Gastrocnemius medialis (tissue), 4 donors: ENCODE measurements around the gene DNAJC15. TPM values are rescaled to one million over a fixed set of nuclear protein-coding genes. Genes with fewer than 3 reads are reported as not detected.

ENCODE experiments used
- ATAC-seq, 2 donors: fragments of 150-250 bp; one replicate each; pipeline ENCODE4 v1.9.1; 2016
- DNase-seq, 2 donors: peaks; one replicate each; pipeline ENCODE4 v3.0.0-alpha.2; 2019
- H3K27ac ChIP-seq, 4 donors: fragments of 200-600 bp; sonication (generic); 1 replicate in 1 of 4; 2 replicates in 3 of 4; pipeline ENCODE4 v1.5.1; 2016 to 2018; ENCODE audit warnings: mild to moderate bottlenecking in 2 of 4, moderate library complexity in 1 of 4
- H3K27me3 ChIP-seq, 3 donors: fragments of 200-600 bp; sonication (generic) in 2 of 3; 1 replicate in 1 of 3; 2 replicates in 2 of 3; pipeline versions ENCODE4 v1.5.1 to v1.6.0; 2016 to 2019; ENCODE audit warnings: mild to moderate bottlenecking in 1 of 3, moderate library complexity in 1 of 3
- H3K36me3 ChIP-seq, 2 donors: fragments of 200-600 bp; sonication (generic) in 1 of 2; one replicate each; pipeline ENCODE4 v1.5.1; 2017 to 2018
- H3K4me1 ChIP-seq, 2 donors: fragments of 200-600 bp; sonication (generic) in 1 of 2; one replicate each; pipeline ENCODE4 v1.5.1; 2016 to 2017; ENCODE audit warnings: mild to moderate bottlenecking in 2 of 2
- H3K4me3 ChIP-seq, 4 donors: fragments of 200-600 bp; sonication (generic) in 3 of 4; 1 replicate in 1 of 4; 2 replicates in 3 of 4; pipeline ENCODE4 v1.5.1; 2016 to 2019; ENCODE audit warnings: mild to moderate bottlenecking in 2 of 4
- H3K9me3 ChIP-seq, 3 donors: fragments of 200-600 bp; sonication (generic) in 2 of 3; 1 replicate in 1 of 3; 2 replicates in 2 of 3; pipeline ENCODE4 v1.5.1; 2016 to 2019
- CTCF ChIP-seq, 5 experiments: fragments of 450-650 bp in 3 of 5; fragments of 200-600 bp in 2 of 5; sonication (generic) in 2 of 5; IDR thresholded peaks in 4 of 5; conservative IDR thresholded peaks in 1 of 5; 1 replicate in 4 of 5; 2 replicates in 1 of 5; pipeline ENCODE4 v1.5.1; 2016 to 2019; ENCODE audit warnings: antibody characterized with exemption in 5 of 5, mild to moderate bottlenecking in 3 of 5, moderate library complexity in 3 of 5
- POLR2A ChIP-seq, 2 donors: fragments of 450-650 bp; IDR thresholded peaks; one replicate each; pipeline ENCODE4 v1.6.1; 2017; ENCODE audit warnings: antibody characterized with exemption in 2 of 2, mild to moderate bottlenecking in 2 of 2, moderate library complexity in 2 of 2
- in situ Hi-C, 4 donors: fragments of 200-750 bp; cut with MboI; loops; one replicate each; pipeline versions ENCODE4 v1.15.0 to v1.8.0; 2017; ENCODE audit warnings: low sequenced_read_pairs in 4 of 4
- intact Hi-C: fragments of 100-400 bp; cut with DNase I; formaldehyde crosslinking; loops from one replicate; pipeline ENCODE4 v1.15.1; 2023; ENCODE audit warnings: low total_unique reads
- total RNA-seq, 4 donors: library from RNA; depleted of rRNA; stranded (reverse); fragments of >200 nt; gene quantifications; one replicate each; pipeline versions ENCODE4 v1.1.0 to v1.2.3, GENCODE V29; 2016

Gene DNAJC15
- total RNA-seq, 4 donors from 2014 or later: 6.2 to 19.5 (median 12.3) TPM

- H3K4me1 ChIP-seq: peaks cover 0 to 3% of the 10 kb centered on the region in 2 donors
- H3K9me3 ChIP-seq: no peaks in the 10 kb centered on the region
- H3K4me3 ChIP-seq: peak overlapping the region; percentile 0 to 45 (median 36)
- H3K27ac ChIP-seq: peak overlapping the region in 3 of 4 donors; percentile 29 to 61 (median 42)
- TF ChIP-seq CTCF (IDR thresholded peaks at IDR 0.05 in 4 of 5, conservative IDR thresholded peaks at IDR 0.05 in 1 of 5): no peak
- TF ChIP-seq POLR2A (IDR thresholded peaks at IDR 0.05): no peak
- intact Hi-C loops: loop anchor here (5.0 kb wide), 1 partner anchor 789 kb away; the partner anchor contains the start of genes CCDC122 and LACC1
- ATAC-seq (peak in 1 of 2 donors; percentile 26), DNase-seq (no peak)
- in situ Hi-C loops: loop anchor here in 1 of 4 donors (5.0 kb wide), 1 partner anchor 719 kb away; no protein-coding TSS in a partner anchor
- peaks cover 0 to 6% of the 10 kb centered on the region in 2 donors for H3K36me3 ChIP-seq
- no peaks in the 10 kb centered on the region for H3K27me3 ChIP-seq
Observed at GRCh38 chr13:43088093-43088511, 64.7 kb downstream of the DNAJC15 start.

GRCh38 chr13:43089912-43090498 is 66.6 kb downstream of the DNAJC15 start:
- Histone ChIP-seq H3K36me3 (peaks cover 0 to 6% of the 10 kb centered on the region in 2 donors), H3K4me1 (peaks cover 0 to 3% of the 10 kb centered on the region in 2 donors), H3K27me3 (no peaks in the 10 kb centered on the region), H3K9me3 (no peaks in the 10 kb centered on the region), H3K27ac (no peak overlapping the region), H3K4me3 (no peak overlapping the region)
- no peak for DNase-seq
- in situ Hi-C loops: loop anchor here in 2 of 4 donors (5.0 to 10.0 kb wide), 2 partner anchors 715 to 717 kb away; no protein-coding TSS in a partner anchor
- TF ChIP-seq CTCF (IDR thresholded peaks at IDR 0.05 in 4 of 5, conservative IDR thresholded peaks at IDR 0.05 in 1 of 5) (no peak), POLR2A (IDR thresholded peaks at IDR 0.05) (no peak)
- intact Hi-C loops: loop anchor here (5.0 kb wide), 1 partner anchor 787 kb away; the partner anchor contains the start of genes CCDC122 and LACC1
- ATAC-seq: no peak

GRCh38 chr13:43094901-43095300 is 71.5 kb downstream of the DNAJC15 start:
- intact Hi-C loops: no loop called here

More at GRCh38 chr13:43094901-43095300, 71.5 kb downstream of the DNAJC15 start:
- Histone ChIP-seq H3K9me3 (no peaks in the 10 kb centered on the region), H3K36me3 (no peaks in the 10 kb centered on the region), H3K4me1 (no peaks in the 10 kb centered on the region), H3K27ac (no peak overlapping the region), H3K4me3 (no peak overlapping the region), H3K27me3 (no peaks in the 10 kb centered on the region)
- in situ Hi-C loops: loop anchor here in 1 of 4 donors (10.0 kb wide), 1 partner anchor 710 kb away; no protein-coding TSS in a partner anchor
- TF ChIP-seq CTCF (IDR thresholded peaks at IDR 0.05 in 4 of 5, conservative IDR thresholded peaks at IDR 0.05 in 1 of 5): no peak
- no peak for TF ChIP-seq POLR2A (IDR thresholded peaks at IDR 0.05)
- DNase-seq: no peak
- ATAC-seq: no peak
